Stimulated activated CD4-positive, alpha-beta T cell treated with anti-CD3 and anti-CD28 coated beads, Interleukin-15, amount 100 ng/mL, for 1 hour (primary cell): ENCODE data around the gene ANKIB1.

Experiments
- DNase-seq, 2 donors: peaks; one replicate each; pipeline ENCODE4 v3.0.0-alpha.2; 2020; ENCODE audit warnings: low read depth in 1 of 2, low spot score in 1 of 2

ANKIB1 gene

GRCh38 chr7:92446869-92447344 lies 201.1 kb downstream of the ANKIB1 start:
- DNase-seq = no peak

GRCh38 chr7:92447345-92448204 lies 201.8 kb downstream of the ANKIB1 start, which contains the start of gene GATAD1:
TSS of gene GATAD1 (plus strand) at chr7:92447482. CDS start at chr7:92447730, 248 bp downstream.
- DNase-seq = peak; percentile 56 to 61

- DNase-seq = peak; percentile 14 to 24
Observed at GRCh38 chr7:92448205-92448747, 202.5 kb downstream of the ANKIB1 start.
